NAMALWA (cell line): ENCODE measurements around the gene SOHLH1.

Source experiments
- DNase-seq: peaks from one replicate; pipeline ENCODE4 v3.0.0-alpha.2; 2015; ENCODE audit warnings: low spot score

Gene SOHLH1, protein sequence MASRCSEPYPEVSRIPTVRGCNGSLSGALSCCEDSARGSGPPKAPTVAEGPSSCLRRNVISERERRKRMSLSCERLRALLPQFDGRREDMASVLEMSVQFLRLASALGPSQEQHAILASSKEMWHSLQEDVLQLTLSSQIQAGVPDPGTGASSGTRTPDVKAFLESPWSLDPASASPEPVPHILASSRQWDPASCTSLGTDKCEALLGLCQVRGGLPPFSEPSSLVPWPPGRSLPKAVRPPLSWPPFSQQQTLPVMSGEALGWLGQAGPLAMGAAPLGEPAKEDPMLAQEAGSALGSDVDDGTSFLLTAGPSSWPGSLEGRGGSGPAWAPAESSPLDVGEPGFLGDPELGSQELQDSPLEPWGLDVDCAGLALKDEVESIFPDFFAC

DNA sequence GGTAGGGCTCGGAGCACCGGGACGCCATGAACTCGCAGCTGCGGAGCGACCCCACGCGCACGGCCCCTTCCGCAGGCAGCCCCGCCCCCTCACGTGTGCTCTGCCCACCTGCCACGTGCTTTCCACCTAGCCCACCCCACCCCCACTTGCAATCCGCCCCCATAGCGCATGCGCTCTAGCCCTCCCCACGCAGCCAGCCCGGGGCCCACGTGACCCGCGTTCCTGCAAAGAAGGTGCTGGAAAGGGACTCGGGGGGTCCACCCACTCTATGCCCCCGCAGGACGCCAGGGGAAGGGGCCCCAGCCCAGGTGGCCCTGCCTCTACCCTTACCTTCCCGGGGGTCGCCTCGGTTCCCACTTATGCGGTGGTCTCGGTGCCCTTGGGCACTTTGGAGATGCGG, at the start of gene SOHLH1:
SOHLH1 (minus strand) TSS at position 42 of the 400 bp plus-strand sequence; CDS start at position 28, 14 bp downstream.
- no peak for DNase-seq

DNA sequence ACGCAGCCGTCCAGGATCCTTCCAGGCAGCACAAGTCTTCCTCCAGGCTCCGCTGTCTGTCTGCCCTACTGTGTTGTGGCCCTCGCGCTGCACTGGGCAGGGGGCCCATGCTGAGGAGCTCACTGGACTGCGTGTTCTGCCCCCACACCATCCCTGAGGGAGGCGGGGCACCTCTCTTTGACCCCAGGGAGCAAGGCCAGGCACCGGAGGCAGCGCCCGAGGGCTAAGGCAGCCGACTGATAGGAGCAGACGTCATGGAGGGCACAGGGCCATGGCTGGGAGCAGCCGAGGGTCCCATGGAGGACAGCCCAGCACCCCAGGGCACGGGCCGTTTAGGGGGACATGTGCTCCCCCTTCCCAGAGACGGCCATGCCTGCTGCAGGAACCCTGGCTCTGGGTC, 49.4 kb upstream of the SOHLH1 start:
- no peak for DNase-seq

DNA sequence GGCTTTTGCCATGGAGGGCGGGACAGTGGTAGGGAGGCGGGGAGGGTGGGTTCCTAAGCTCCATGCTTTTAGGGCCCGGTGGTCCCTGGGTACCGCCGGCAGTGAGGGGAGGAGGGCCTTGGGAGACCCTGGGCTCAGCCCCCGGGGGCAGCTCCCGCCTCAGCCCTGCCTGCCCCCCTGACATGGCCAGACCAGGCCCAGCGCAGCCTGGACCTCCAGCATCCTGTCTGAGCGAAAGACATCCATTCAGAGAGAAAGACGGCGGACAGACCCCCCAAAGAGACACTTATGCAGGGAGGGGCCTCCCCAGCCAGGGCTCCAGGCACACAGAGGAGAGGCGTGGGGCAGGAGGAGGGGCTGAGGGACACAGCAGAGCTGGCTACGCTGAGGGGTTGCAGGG, 48.0 kb upstream of the SOHLH1 start:
- no peak for DNase-seq

GRCh38 chr9:135746565-135746964, 47.3 kb upstream of the SOHLH1 start:
- no peak for DNase-seq

DNA sequence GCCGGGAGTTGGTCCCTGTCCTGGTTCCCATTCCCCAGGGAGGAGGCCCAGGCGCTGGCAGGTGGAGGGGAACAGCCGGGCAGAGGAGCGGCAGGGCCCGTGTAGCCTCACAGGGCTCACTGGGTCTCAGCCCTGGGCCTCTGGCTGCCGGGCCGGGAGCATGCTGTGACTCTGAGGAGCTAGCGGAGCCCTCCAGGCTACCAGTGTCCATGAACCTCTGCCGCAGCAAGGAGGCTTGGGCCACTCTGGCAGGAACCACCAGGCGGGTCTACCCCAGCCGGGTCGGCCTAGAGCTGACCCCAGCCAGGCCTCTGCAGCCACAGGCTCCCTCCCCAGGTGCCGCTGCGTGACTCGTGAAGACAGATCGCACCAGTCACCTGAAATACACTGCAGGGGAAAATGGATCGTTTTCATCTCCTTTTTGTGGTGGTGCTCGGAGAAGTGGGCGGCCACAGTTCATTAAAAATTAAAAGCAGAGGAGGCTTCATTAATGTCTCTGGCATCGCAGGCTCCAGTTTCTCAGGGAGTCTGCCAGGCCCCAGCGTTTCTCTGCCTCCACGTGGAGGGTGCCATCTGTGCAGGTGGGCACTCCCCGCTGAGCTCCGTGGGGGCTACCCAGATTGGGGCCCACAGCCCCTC, 46.5 kb upstream of the SOHLH1 start:
- DNase-seq, result no peak

DNA sequence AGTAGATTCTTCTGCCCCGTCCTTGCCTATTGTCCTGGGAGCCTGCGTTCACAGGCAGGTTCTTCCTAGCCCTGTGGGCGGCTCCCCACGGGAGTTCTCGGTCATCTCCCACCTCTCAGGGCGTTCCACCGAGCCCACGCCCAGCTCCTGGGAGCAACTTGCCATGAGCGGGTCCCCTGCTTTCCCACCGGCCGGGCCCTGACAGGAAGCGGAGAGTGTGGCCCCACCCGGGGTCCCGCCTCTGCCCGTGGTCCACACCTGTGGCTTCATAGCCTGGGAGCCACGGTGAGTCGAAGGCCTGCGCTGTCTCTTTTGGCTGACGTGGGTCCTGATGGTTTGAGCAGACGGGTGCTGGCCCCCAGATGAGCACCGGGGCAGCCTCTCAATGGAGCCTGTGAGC, 45.9 kb upstream of the SOHLH1 start:
- DNase-seq, result no peak

- DNase-seq, result no peak
These were observed 45.2 kb upstream of the SOHLH1 start for GRCh38 chr9:135744333-135745070.

DNA sequence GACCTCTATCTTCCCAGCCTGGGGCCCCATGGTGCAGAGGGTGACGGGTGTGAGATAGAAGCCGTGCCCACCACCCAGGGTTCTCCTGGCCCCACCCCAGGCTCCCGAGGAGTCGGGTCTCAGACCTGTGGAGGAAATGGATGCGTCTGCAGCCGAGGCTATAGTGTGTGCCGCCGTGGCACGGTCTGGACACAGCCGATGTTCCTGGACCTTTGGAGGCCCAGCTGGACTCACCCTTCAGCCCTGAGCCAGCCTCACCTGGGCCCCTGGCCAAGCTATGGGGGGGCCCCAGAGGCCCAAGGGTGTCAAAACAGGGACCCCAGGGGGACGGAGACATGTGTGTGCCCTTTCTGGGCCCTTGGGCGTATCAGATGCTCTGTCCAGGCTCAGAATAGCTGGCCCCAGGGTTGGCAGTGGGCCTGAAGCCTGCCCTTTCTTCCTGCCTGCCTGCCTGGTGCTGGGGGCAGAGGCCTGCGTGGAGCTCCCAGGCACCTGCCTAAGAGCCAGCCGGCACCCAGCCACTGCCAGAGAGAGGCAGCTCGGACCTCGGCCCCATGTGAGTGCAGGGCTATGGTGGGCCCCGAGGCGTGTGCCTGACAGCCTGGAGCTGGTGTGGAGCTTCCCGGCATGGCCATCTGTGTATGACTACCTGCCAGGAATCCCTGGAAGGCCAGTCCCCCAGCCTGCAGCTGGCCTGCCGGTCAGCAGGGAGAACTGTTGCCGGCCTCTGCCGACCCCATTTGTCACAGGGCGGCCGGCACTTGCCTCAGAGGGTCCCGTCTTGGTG, 44.5 kb upstream of the SOHLH1 start:
- DNase-seq, result no peak

DNA sequence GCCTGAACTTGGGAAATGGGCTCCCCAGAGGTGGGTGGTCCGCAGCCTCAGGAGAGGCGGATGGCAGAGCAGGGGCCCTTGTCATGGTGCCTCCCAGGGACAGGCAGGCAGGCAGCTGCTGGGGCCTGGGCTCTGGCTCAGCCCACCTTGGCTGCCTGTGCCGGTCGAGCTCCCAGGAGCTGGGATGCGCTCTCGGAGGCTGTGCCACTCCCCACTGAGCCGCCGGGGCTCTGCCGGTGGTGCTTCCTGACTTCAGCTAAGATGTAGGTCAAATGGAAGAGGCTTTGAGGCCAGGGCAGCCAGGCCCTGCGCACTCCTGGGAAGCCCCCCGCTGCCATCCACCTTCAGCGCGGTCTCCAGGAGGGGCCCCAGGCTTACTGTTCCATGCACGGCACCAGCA, 43.7 kb upstream of the SOHLH1 start:
- DNase-seq, result no peak

GRCh38 chr9:135741276-135742219, 42.3 kb upstream of the SOHLH1 start:
- no peak for DNase-seq

GRCh38 chr9:135739271-135740220, 40.3 kb upstream of the SOHLH1 start:
- DNase-seq, result no peak

DNA sequence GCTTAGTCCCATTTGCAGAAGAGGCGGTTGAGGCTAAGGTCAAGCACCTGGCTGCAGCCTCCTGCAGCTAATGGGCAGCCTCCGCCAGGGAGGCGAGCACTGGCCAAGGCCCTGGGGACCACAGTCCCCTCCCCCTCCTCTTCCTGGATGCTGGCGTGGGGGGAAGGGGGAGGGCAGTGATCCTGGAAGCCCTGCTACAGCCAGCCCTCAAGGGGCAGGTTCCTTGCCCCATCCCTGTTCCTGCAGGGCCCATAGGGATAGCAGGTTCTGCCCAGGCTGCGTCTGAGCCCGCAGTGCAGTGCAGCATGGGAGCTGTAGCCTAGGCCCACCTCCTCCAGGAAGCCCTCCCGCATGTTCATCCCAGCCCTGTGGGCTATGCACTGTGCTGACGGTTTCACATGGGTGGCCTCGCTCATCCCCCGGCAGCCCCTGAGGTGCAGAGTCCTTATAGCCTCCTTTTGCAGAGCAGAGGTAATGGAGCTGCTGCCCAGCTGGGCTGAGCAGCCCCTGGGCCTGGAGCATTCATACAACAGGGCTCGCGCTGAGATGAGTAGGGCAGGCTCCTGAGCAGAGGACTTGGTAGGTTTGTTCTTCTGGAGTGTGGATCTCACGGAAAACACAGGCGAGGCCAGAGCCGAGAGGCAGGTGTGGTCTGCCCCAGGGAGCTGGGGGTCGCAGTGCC, 38.7 kb upstream of the SOHLH1 start:
- DNase-seq, result no peak

GRCh38 chr9:135736979-135737839, 37.9 kb upstream of the SOHLH1 start:
- no peak for DNase-seq

GRCh38 chr9:135736272-135736978, 37.1 kb upstream of the SOHLH1 start:
- DNase-seq, result no peak

DNA sequence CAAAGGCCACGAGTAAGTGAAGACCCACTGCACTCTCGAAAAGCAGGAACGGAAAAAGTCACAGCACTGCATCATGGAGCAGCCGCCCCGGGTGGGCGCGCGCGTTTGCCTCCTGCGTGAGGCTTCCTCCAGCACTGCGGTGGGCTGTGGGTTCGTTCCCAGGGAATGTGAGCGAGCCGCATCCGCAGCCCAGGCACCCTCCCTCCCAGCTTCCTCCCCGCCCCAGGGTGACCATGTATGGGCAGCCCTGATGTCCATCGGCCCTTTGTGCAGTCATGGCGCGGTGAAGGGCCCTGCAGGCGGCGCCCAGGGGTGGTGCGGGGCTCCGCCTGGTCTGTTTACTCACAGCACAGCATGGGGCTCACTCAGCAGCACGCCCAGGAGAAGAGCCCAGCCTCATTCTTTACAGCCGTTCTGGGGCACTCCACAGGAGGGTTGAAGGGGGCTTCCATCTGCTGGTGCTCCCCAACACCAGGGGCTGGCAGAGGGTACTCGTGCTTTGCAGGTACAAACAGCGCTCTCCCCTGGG, 35.4 kb upstream of the SOHLH1 start:
- no peak for DNase-seq

DNA sequence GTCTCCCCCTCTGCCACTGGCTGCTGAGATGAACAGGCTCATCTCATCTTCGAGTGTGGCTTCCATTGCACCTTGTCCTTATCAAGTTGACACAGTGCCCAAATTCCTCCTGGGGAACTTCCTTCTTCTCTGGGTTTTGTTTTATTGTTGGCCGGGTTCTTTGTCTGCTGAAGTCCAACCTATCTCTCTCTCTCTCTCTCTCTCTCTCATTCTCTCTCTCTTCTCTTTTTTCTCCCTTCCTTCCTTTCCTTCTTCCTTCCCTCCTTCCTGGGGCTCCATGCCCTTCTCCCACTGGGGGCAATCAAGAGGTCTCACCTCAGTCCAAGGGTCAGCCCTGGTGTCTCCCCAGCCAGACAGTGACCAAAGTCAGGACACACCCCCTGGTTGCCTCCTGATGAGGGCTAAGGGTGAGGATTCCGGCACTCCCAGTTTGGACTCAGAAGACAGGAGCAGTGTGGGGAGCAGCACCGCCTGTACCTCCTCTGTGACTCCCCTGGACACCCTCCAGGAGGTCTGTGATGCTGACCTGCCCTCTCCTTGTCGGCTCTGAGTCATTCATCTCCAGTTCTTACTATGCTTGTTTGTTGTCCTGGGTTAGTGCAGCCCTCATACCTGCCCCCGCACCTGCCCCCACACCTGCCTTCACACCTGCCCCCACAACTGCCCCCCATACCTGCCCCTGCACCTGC, 33.4 kb upstream of the SOHLH1 start:
- no peak for DNase-seq

GRCh38 chr9:135731454-135731853, 32.2 kb upstream of the SOHLH1 start:
- DNase-seq, result no peak
